ENCODE results near the gene NPAS3.

NPAS3 gene

DNA sequence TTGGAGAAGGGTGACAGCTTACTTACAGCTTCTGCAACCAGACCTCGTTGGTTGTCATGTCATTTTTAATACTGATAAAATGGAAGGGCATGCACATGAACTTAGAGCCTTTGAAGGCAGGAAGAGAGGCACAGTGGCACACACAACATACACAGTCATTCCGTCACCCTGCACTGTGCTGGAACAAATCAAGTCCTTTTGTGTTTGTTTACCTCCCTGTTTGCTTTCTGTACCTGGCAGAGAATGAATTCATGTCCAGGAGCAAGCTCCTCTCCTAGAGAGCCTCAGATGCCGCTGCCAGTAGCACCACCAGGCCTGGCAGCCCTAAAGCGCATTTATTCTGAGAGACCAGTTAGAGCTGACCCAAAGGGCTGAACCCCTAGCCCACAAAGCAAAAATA lies 551.9 kb downstream of the NPAS3 start:
- no peak for DNase-seq

- DNase-seq, result no peak
Measured at GRCh38 chr14:33491112-33491511, 552.4 kb downstream of the NPAS3 start.

DNA sequence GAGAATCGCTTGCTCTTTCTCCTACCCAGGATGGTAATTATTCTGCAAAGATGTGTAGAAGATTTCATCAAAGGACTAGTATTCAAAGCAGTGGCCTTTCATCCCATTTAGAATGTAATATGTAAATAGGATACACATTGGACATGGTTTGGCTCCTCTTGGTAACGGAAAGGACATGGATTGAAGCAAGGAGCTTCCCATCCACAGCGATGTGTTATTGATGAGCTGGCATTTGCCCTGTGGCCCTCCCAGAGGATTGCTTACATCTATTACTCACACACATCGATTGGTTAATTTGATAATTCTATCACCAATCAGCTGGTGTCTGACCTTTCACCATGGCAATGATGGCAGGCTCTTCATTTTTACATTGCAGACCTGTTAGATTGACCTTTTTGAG lies 553.8 kb downstream of the NPAS3 start:
- no peak for DNase-seq

DNA sequence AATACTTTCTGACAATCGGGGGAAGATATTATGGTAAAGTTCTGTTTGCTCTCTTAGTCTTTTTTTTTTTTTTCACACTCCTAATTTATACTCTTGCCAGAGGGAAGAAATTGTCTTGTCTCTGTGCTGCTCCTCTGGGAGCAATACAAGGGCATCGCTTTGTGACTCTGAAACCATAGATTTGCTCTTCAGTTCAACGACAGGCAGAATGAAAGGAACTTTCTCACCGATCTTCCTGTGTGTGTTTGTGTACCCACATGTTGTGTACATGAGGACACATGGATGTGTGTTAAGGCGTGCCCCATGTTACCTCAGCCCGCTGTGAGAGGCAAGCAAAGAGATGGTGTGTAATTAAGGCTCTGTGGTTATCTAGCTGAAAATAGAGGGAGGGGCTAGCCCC lies 554.6 kb downstream of the NPAS3 start:
- no peak for DNase-seq

DNA sequence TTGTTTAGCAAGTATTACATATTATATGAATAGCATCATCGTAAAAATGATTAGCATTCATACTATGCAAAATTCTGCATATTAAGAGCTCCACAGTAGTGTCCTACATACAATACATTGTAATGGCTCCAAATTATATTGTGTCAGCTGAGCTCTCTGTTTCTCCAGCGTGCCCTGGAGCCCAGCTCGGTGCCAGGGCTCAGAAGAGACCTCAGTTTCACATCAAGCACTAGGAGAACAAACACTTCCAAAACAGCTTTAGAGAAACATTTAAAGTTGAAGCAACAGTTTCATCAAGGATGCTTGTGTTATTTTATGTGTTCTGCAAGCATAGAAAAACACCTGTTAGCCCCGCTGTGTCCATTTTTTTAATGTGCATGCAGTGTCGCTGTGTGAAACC lies 555.3 kb downstream of the NPAS3 start:
- DNase-seq, result no peak

- DNase-seq, result no peak
Measured at GRCh38 chr14:33499687-33500086, 561.0 kb downstream of the NPAS3 start.

- no peak for DNase-seq
Measured at GRCh38 chr14:33504246-33505099, 565.8 kb downstream of the NPAS3 start.

DNA sequence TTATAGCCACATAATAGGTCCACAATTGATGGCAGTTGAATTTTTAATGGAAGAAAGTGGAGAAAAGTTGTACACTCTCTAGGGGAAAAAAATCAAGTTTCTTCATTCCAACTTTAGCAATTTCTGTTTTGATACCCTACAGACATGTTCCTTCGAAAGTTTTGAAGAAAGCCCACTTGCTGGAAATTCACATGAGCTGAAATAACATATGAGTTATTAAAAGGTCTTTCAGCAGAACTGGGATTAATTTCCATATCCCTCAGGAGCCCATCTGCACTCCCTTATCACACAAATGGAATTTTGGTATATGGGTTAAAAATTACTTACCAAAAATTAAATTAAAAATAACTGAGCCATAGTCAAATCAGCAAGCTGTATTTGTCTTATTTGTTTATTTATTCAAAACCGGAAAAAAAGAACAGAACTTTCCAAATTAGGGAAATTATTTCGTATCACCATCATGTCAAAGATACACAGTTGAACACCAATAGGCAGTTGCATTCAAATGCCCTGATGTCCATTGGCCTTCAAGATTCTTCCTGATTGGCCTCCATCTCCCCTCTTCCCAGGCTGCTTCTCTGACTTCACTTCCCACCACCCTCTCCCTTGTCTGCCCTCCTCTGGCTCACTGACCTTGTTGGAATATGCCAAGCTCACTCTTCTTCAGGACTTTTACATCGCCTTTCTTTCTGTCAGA lies 566.7 kb downstream of the NPAS3 start:
- DNase-seq, result no peak

DNA sequence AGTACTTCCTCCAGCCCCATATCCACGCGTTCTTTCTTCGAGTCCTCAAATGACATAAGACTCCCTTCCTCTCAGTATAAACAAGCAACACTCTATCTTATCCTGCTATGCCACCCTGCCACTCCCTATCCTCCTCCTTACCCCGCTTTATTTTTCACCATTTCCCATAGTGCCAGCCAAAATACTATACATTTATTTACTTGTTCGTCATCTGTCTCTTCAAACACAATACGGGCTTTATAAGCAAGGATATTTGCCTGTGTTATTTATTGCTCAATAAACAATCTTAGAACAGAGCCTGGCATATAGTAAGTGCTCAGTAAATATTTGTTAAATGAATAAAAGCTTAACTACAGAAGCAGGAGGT lies 567.3 kb downstream of the NPAS3 start:
- DNase-seq, result no peak

- no peak for DNase-seq
Measured at GRCh38 chr14:33508126-33509062, 569.7 kb downstream of the NPAS3 start.

DNA sequence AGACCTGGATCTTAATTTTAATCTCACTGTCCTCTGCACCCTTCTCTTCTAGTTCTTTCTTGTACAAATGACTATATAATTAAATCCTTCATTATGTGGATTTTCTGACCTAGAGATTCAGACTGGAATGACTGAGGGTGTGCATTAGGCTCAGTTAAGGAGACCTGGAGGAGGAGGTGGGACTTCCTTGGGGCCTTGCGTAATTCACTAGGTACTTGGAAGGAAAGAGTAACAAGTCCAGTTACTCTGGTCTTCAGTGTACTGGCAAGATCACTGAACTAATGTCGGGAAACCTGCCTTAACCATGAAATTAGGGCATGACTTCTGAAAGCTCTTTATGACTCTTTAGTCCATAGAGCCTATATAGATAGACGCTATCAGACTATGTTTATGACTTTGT lies 570.8 kb downstream of the NPAS3 start:
- DNase-seq, result no peak

DNA sequence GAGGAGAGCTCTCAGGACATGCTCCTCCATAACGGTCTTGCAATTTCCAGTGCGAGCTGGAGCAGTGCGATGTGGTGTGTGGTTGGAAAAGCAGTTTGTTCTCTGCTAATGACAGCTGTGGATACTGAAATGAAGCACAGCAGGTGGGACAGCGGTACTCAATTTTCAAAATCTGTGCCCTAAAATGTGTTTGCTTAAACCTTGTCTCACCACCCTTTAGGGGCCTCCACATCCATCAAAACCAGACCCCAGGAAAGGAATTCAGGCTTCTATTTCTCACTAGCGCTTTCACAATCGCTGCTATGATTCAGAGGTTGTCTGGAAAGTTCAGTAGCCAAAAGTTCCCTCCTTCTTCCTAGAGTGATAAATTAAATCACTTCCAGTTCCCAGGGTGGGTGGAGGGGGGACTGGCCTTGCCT lies 571.4 kb downstream of the NPAS3 start:
- no peak for DNase-seq

GRCh38 chr14:33510991-33511390 lies 572.3 kb downstream of the NPAS3 start:
- no peak for DNase-seq

GRCh38 chr14:33511851-33512640 lies 573.4 kb downstream of the NPAS3 start:
- no peak for DNase-seq

GRCh38 chr14:33515441-33515840 lies 576.8 kb downstream of the NPAS3 start:
- DNase-seq, result no peak

GRCh38 chr14:33515899-33516298 lies 577.2 kb downstream of the NPAS3 start:
- DNase-seq, result no peak

DNA sequence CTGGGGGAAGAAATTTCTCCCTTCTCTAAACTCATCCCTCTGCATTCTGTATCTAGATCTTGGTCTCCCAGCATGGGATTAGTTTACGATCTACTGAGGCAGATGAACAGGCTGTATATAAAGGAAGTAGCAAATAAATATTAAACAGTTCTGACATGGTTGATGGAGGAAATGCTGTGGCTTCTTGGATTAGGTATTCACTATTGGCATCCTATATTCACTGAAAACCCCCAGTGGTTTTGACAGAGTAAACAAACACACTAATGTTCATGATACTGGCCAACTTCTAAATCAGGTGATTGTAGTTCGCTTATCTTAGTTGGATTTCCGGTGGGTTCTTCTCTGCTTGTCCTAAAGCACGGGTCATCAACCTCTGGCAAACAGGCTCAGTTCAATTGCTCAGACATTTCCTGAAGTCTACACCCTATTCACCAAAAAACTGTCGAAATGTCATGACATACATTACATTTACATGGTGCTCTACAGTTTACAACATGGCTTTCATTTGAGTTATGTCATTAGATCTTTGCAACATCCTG lies 578.3 kb downstream of the NPAS3 start:
- DNase-seq, result no peak

- no peak for DNase-seq
Measured at GRCh38 chr14:33521192-33521591, 582.5 kb downstream of the NPAS3 start.

DNA sequence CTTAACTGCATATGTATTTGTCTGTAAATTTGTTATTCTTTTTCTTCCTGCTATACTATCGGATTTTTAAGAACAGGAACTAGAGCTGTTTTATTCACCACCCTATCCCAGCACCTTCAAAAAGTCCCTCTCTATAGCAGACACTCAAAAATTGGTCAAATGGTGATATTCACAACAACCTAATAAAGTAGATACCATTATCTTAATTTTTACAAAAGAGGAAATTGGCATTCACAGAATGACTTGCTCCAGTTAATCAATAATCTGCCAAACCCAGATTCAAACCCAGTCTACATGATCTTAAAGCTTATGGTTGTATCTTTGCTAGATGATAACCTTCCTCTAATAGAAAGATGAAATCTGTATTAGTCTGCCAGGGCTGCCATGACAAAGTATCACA lies 585.6 kb downstream of the NPAS3 start:
- no peak for DNase-seq

- no peak for DNase-seq
Measured at GRCh38 chr14:33525626-33526025, 586.9 kb downstream of the NPAS3 start.

DNA sequence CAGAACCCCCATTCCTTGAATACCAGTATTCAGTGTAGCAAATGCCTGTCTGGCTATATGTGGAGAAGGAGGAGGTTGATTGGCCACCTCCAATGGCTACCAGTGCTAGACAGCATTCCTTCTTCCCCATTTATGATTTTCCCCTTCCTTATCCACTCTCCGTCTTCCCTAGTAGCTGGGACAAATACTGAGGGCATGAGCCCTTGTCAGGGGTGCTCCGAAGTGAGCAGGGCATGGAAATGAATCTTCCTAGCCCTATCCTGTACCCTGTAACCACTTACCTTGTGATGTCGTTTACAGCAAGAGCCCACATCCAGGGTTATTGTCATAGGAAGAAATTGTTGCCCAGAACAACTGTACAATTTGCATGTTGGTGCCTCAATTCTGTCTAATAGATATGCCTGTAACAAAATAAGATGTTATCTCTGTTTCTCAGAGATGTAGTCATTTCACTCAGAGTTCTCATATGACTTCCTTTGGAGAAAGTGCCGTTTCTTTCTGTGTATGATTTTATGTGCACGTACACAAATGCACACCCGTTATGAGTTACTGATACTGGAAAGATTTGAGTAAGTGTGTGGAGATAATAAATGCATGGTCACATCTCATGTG lies 588.5 kb downstream of the NPAS3 start:
- DNase-seq, result no peak

DNA sequence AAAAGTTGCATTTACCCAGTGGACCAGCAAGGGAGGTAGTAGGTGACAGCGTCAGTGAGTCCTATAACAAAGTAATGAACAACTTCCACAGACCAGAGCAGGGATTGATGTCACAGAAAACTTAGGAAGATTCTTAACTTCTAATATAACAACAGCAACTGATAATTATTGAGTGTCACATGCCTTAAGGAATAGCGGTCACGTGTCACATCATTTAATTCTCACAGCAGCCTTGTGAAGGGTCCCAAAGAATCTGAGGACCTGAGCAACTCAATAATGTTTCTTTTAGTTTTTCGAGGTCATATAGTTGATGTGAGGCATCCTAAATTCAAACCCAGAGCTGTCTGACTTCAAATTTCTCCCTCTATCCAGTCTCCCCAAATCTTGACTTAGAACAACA lies 590.0 kb downstream of the NPAS3 start:
- no peak for DNase-seq
